Lower leg skin (tissue), 3 donors: ENCODE measurements around the gene ZFYVE19.

Source experiments
- CTCF ChIP-seq, 3 donors: fragments of 450-650 bp; IDR thresholded peaks; one replicate each; pipeline ENCODE4 v1.5.1; 2016; ENCODE audit warnings: antibody characterized with exemption in 3 of 3, mild to moderate bottlenecking in 3 of 3, moderate library complexity in 2 of 3
- POLR2A ChIP-seq, 2 donors: fragments of 450-650 bp; IDR thresholded peaks; one replicate each; pipeline ENCODE4 v1.6.1; 2016 to 2017; ENCODE audit warnings: antibody characterized with exemption in 2 of 2, mild to moderate bottlenecking in 1 of 2, moderate library complexity in 1 of 2

GRCh38 chr15:40828447-40829036 lies 21.7 kb downstream of the ZFYVE19 start, which contains the start of gene PPP1R14D:
- TF ChIP-seq CTCF (IDR thresholded peaks at IDR 0.05) (no peak), POLR2A (IDR thresholded peaks at IDR 0.05) (no peak)
